Retinal pigment epithelial cell (primary cell): ENCODE data around the gene CAMSAP3.

Experiments used
- DNase-seq: peaks from one replicate; pipeline ENCODE4 v3.0.0-alpha.2; 2010; ENCODE audit warnings: low read depth
- H3K4me3 ChIP-seq: 2 replicates; pipeline ENCODE4 v1.5.1; 2011; ENCODE audit warnings: mild to moderate bottlenecking, low read length, control low read depth, moderate library complexity
- CTCF ChIP-seq: conservative IDR thresholded peaks from 2 replicates; pipeline ENCODE4 v1.5.1; 2011; ENCODE audit warnings: low read depth, low read length, control low read depth, inconsistent platforms

The CAMSAP3 gene

GRCh38 chr19:7624810-7625209 lies 29.1 kb downstream of the CAMSAP3 start:
- DNase-seq = no peak
- H3K4me3 ChIP-seq = no peak overlapping the region
- no peak for TF ChIP-seq CTCF

GRCh38 chr19:7625763-7626372 lies 30.2 kb downstream of the CAMSAP3 start:
- TF ChIP-seq CTCF = no peak
- H3K4me3 ChIP-seq = no peak overlapping the region
- DNase-seq = no peak

GRCh38 chr19:7627166-7627565 lies 31.5 kb downstream of the CAMSAP3 start:
- no peak for TF ChIP-seq CTCF
- H3K4me3 ChIP-seq = no peak overlapping the region
- DNase-seq = no peak

- no peak for TF ChIP-seq CTCF
- H3K4me3 ChIP-seq = peak overlapping the region; percentile 75
- DNase-seq = no peak
These were observed 33.1 kb downstream of the CAMSAP3 start for GRCh38 chr19:7628589-7629311.

- peak within 1 kb of the TSS; percentile 75 for H3K4me3 ChIP-seq
- TF ChIP-seq CTCF = no peak
These were observed 33.8 kb downstream of the CAMSAP3 start, which contains the start of the genes PET100 and XAB2 for GRCh38 chr19:7629347-7630054. PET100 (plus strand) TSS chr19:7629793; CDS start chr19:7629834, 41 bp downstream. XAB2 (minus strand) TSS chr19:7629545; CDS start chr19:7629527, 18 bp downstream.

GRCh38 chr19:7631577-7631976 lies 35.9 kb downstream of the CAMSAP3 start:
- DNase-seq = no peak
- no peak overlapping the region for H3K4me3 ChIP-seq
- no peak for TF ChIP-seq CTCF

More at GRCh38 chr19:7629347-7630054, 33.8 kb downstream of the CAMSAP3 start, which contains the start of the genes PET100 and XAB2:
- peak; percentile 95 for DNase-seq
